ENCODE data around the gene LCOR. TPM values are rescaled to one million over a fixed set of nuclear protein-coding genes. Genes with fewer than 3 reads are reported as not detected.
"Not testable (repeated sequence)": the region's sequence is repeated elsewhere in the genome, so short reads cannot be mapped to it uniquely, and the experiment has no call there.

The LCOR gene
- polyA plus RNA-seq, 2 donors: 2.9 to 5.9 TPM

GRCh38 chr10:96919785-96920430, 87.8 kb downstream of the LCOR start:
- WGBS, 2 donors: 88 to 90% methylated on average over 5 of the region's 5 CpGs
- Histone ChIP-seq H3K4me3 (ENCODE audit: low read depth in 1 of 2, low read length in 2 of 2) (no peak overlapping the region), H3K27ac (ENCODE audit: low read depth in 2 of 2, low read length in 1 of 2) (no peak overlapping the region), H3K36me3 (ENCODE audit: control insufficient read depth in 2 of 2, insufficient read depth in 2 of 2, low read length in 1 of 2) (no peaks in the 10 kb centered on the region), H3K27me3 (ENCODE audit: control insufficient read depth in 1 of 2, insufficient read depth in 2 of 2, low read length in 2 of 2) (no peaks in the 10 kb centered on the region), H3K4me1 (ENCODE audit: control insufficient read depth in 2 of 2, insufficient read depth in 2 of 2, low read length in 1 of 2) (no peaks in the 10 kb centered on the region), H3K9me3 (ENCODE audit: control insufficient read depth in 2 of 2, insufficient read depth in 1 of 2, low read depth in 1 of 2, low read length in 1 of 2) (no peaks in the 10 kb centered on the region)

- Histone ChIP-seq H3K36me3 (ENCODE audit: control insufficient read depth in 2 of 2, insufficient read depth in 2 of 2, low read length in 1 of 2) (no peaks in the 10 kb centered on the region), H3K27ac (ENCODE audit: low read depth in 2 of 2, low read length in 1 of 2) (no peak overlapping the region), H3K4me3 (ENCODE audit: low read depth in 1 of 2, low read length in 2 of 2) (no peak overlapping the region), H3K27me3 (ENCODE audit: control insufficient read depth in 1 of 2, insufficient read depth in 2 of 2, low read length in 2 of 2) (no peaks in the 10 kb centered on the region), H3K9me3 (ENCODE audit: control insufficient read depth in 2 of 2, insufficient read depth in 1 of 2, low read depth in 1 of 2, low read length in 1 of 2) (no peaks in the 10 kb centered on the region), H3K4me1 (ENCODE audit: control insufficient read depth in 2 of 2, insufficient read depth in 2 of 2, low read length in 1 of 2) (no peaks in the 10 kb centered on the region)
- 86 to 89% methylated on average over 4 of the region's 4 CpGs for WGBS, 2 donors
Observed at GRCh38 chr10:96921655-96922054, 89.6 kb downstream of the LCOR start.

GRCh38 chr10:96922978-96923948, 91.2 kb downstream of the LCOR start:
- Histone ChIP-seq H3K4me1 (ENCODE audit: control insufficient read depth in 2 of 2, insufficient read depth in 2 of 2, low read length in 1 of 2) (no peaks in the 10 kb centered on the region), H3K36me3 (ENCODE audit: control insufficient read depth in 2 of 2, insufficient read depth in 2 of 2, low read length in 1 of 2) (no peaks in the 10 kb centered on the region), H3K27me3 (ENCODE audit: control insufficient read depth in 1 of 2, insufficient read depth in 2 of 2, low read length in 2 of 2) (no peaks in the 10 kb centered on the region), H3K9me3 (ENCODE audit: control insufficient read depth in 2 of 2, insufficient read depth in 1 of 2, low read depth in 1 of 2, low read length in 1 of 2) (no peaks in the 10 kb centered on the region), H3K4me3 (ENCODE audit: low read depth in 1 of 2, low read length in 2 of 2) (no peak overlapping the region), H3K27ac (ENCODE audit: low read depth in 2 of 2, low read length in 1 of 2) (no peak overlapping the region)
- 83 to 91% methylated on average over 3 of the region's 3 CpGs for WGBS, 2 donors

- Histone ChIP-seq H3K36me3 (ENCODE audit: control insufficient read depth in 2 of 2, insufficient read depth in 2 of 2, low read length in 1 of 2) (no peaks in the 10 kb centered on the region), H3K27ac (ENCODE audit: low read depth in 2 of 2, low read length in 1 of 2) (no peak overlapping the region), H3K27me3 (ENCODE audit: control insufficient read depth in 1 of 2, insufficient read depth in 2 of 2, low read length in 2 of 2) (no peaks in the 10 kb centered on the region), H3K4me1 (ENCODE audit: control insufficient read depth in 2 of 2, insufficient read depth in 2 of 2, low read length in 1 of 2) (no peaks in the 10 kb centered on the region), H3K4me3 (ENCODE audit: low read depth in 1 of 2, low read length in 2 of 2) (no peak overlapping the region), H3K9me3 (ENCODE audit: control insufficient read depth in 2 of 2, insufficient read depth in 1 of 2, low read depth in 1 of 2, low read length in 1 of 2) (no peaks in the 10 kb centered on the region)
- 98 to 99% methylated on average over 6 of the region's 6 CpGs for WGBS, 2 donors
Observed at GRCh38 chr10:96924861-96925260, 92.8 kb downstream of the LCOR start.

GRCh38 chr10:96930469-96930868, 98.4 kb downstream of the LCOR start:
- Histone ChIP-seq H3K4me3 (ENCODE audit: low read depth in 1 of 2, low read length in 2 of 2) (no peak overlapping the region), H3K27ac (ENCODE audit: low read depth in 2 of 2, low read length in 1 of 2) (no peak overlapping the region), H3K9me3 (ENCODE audit: control insufficient read depth in 2 of 2, insufficient read depth in 1 of 2, low read depth in 1 of 2, low read length in 1 of 2) (no peaks in the 10 kb centered on the region), H3K36me3 (ENCODE audit: control insufficient read depth in 2 of 2, insufficient read depth in 2 of 2, low read length in 1 of 2) (no peaks in the 10 kb centered on the region), H3K4me1 (ENCODE audit: control insufficient read depth in 2 of 2, insufficient read depth in 2 of 2, low read length in 1 of 2) (no peaks in the 10 kb centered on the region), H3K27me3 (ENCODE audit: control insufficient read depth in 1 of 2, insufficient read depth in 2 of 2, low read length in 2 of 2) (no peaks in the 10 kb centered on the region)
- WGBS, 2 donors: 81 to 95% methylated on average over 5 of the region's 5 CpGs

- Histone ChIP-seq H3K27me3 (ENCODE audit: control insufficient read depth in 1 of 2, insufficient read depth in 2 of 2, low read length in 2 of 2) (no peaks in the 10 kb centered on the region), H3K27ac (ENCODE audit: low read depth in 2 of 2, low read length in 1 of 2) (no peak overlapping the region), H3K36me3 (ENCODE audit: control insufficient read depth in 2 of 2, insufficient read depth in 2 of 2, low read length in 1 of 2) (no peaks in the 10 kb centered on the region), H3K4me1 (ENCODE audit: control insufficient read depth in 2 of 2, insufficient read depth in 2 of 2, low read length in 1 of 2) (no peaks in the 10 kb centered on the region), H3K4me3 (ENCODE audit: low read depth in 1 of 2, low read length in 2 of 2) (no peak overlapping the region), H3K9me3 (ENCODE audit: control insufficient read depth in 2 of 2, insufficient read depth in 1 of 2, low read depth in 1 of 2, low read length in 1 of 2) (no peaks in the 10 kb centered on the region)
- WGBS, 2 donors: 99% methylated on average over 5 of the region's 5 CpGs
Observed at GRCh38 chr10:96935148-96935547, 103.0 kb downstream of the LCOR start.

- Histone ChIP-seq H3K4me3 (ENCODE audit: low read depth in 1 of 2, low read length in 2 of 2) (no peak overlapping the region), H3K36me3 (ENCODE audit: control insufficient read depth in 2 of 2, insufficient read depth in 2 of 2, low read length in 1 of 2) (no peaks in the 10 kb centered on the region), H3K4me1 (ENCODE audit: control insufficient read depth in 2 of 2, insufficient read depth in 2 of 2, low read length in 1 of 2) (no peaks in the 10 kb centered on the region), H3K27me3 (ENCODE audit: control insufficient read depth in 1 of 2, insufficient read depth in 2 of 2, low read length in 2 of 2) (no peaks in the 10 kb centered on the region), H3K27ac (ENCODE audit: low read depth in 2 of 2, low read length in 1 of 2) (no peak overlapping the region), H3K9me3 (ENCODE audit: control insufficient read depth in 2 of 2, insufficient read depth in 1 of 2, low read depth in 1 of 2, low read length in 1 of 2) (no peaks in the 10 kb centered on the region)
- WGBS, 2 donors: 92% methylated on average over 5 of the region's 5 CpGs
Observed at GRCh38 chr10:96935810-96936209, 103.7 kb downstream of the LCOR start.

GRCh38 chr10:96943161-96943560, 111.1 kb downstream of the LCOR start:
- not testable (repeated sequence) for H3K4me1 ChIP-seq (ENCODE audit: control insufficient read depth in 2 of 2, insufficient read depth in 2 of 2, low read length in 1 of 2); H3K4me3 ChIP-seq (ENCODE audit: low read depth in 1 of 2, low read length in 2 of 2)
- 87 to 89% methylated on average over 8 of the region's 8 CpGs for WGBS, 2 donors

GRCh38 chr10:96947036-96947435, 114.9 kb downstream of the LCOR start:
- no peaks in the 10 kb centered on the region for H3K36me3 ChIP-seq (ENCODE audit: control insufficient read depth in 2 of 2, insufficient read depth in 2 of 2, low read length in 1 of 2)
- peaks cover 0 to 3% of the 10 kb centered on the region in 2 donors for H3K4me1 ChIP-seq (ENCODE audit: control insufficient read depth in 2 of 2, insufficient read depth in 2 of 2, low read length in 1 of 2)
- no peaks in the 10 kb centered on the region for H3K9me3 ChIP-seq (ENCODE audit: control insufficient read depth in 2 of 2, insufficient read depth in 1 of 2, low read depth in 1 of 2, low read length in 1 of 2)
- WGBS, 2 donors: 92 to 93% methylated on average over 5 of the region's 5 CpGs
- H3K4me3 ChIP-seq (ENCODE audit: low read depth in 1 of 2, low read length in 2 of 2): no peak overlapping the region
- H3K27ac ChIP-seq (ENCODE audit: low read depth in 2 of 2, low read length in 1 of 2): no peak overlapping the region
- no peaks in the 10 kb centered on the region for H3K27me3 ChIP-seq (ENCODE audit: control insufficient read depth in 1 of 2, insufficient read depth in 2 of 2, low read length in 2 of 2)

More at GRCh38 chr10:96943161-96943560, 111.1 kb downstream of the LCOR start:
- H3K36me3 ChIP-seq (ENCODE audit: control insufficient read depth in 2 of 2, insufficient read depth in 2 of 2, low read length in 1 of 2); H3K27ac ChIP-seq (ENCODE audit: low read depth in 2 of 2, low read length in 1 of 2); H3K9me3 ChIP-seq (ENCODE audit: control insufficient read depth in 2 of 2, insufficient read depth in 1 of 2, low read depth in 1 of 2, low read length in 1 of 2); H3K27me3 ChIP-seq (ENCODE audit: control insufficient read depth in 1 of 2, insufficient read depth in 2 of 2, low read length in 2 of 2): not testable (repeated sequence)

Measured in esophagus (tissue), 2 donors.